Measurements from ENCODE around the gene ENTHD1.

ENTHD1 gene

DNA sequence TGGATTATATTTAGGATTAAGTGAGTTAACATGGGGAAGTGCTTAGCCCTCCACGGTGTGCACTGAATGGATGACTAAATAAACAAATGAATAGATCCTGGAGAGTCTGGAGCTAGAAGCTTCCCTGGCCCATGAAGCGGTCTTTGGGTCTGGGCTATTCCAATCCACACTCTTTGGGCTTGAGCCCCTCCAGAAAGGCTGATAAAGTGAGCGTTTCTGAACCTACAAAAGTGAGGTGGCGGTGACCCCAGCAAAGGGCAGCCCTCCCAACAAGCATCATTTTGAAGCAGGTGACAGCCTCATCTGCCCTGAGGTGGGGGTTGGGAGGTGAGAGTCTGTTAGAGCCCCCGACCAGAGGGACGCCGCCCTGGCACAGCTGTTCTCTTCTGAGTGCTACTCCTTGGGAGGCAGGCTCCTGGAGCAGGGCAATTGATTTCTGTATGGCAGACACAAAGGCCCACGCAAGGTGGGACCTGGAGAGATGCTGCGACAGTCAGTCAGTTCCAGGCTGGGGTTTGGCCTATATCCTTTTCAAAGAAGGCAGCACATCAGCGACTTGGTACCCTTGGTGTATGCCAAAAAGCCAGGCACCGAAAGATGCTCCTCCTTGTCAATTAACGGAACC is 165.2 kb downstream of the ENTHD1 start:
- no peak for FAIRE-seq

DNA sequence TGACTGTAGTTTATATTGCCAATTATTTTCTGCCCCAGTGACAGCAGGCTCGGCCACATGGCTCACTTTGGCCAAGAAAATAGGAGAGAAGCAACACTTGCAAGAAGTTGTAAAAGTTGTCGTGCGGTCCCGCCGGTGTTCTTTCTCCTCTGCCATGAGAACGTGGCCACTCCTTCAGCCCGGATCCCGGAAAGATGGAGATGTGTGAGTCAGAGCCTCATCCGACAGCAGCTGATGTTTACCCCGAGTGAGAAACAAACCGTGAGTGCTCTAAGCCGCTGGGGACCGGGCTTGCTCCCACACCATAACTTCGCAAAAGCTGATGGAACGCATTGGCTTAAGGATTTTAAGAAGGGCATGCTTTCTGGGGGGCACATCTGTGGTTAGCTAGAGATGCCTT is 166.0 kb downstream of the ENTHD1 start:
- no peak for FAIRE-seq

DNA sequence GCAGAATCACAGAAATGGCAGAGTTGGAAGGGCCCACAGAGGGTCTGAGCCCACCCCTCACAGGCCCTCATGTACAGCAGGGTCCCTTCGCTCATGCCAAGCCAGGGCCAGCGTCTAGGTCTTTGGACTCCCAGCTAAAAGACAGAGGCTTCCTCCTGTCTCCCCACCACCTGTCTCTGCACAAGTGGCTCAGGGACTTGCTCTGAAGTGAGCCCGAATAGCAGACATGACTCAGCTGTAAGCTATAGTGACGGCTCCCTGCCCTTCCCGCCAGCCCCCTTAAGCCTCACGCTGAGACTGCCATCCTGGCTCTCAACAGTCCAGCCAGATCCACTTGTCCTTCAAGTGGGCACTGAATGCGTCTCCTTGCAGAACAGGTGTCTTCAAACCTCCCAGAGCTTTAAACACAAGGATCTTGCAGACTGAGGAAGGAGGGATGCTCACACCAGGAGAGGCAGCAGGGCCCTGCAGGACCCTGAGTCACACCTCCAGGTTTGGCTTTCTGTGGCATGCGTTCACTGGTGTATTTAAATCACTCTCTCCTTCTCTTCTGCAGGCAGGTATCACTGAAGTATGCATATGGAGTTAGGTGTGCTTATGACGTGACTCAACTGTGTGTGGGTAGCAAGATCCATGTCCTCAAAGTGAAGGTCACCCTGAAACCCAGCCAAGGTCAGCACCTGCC is 168.1 kb downstream of the ENTHD1 start:
- no peak for FAIRE-seq

DNA sequence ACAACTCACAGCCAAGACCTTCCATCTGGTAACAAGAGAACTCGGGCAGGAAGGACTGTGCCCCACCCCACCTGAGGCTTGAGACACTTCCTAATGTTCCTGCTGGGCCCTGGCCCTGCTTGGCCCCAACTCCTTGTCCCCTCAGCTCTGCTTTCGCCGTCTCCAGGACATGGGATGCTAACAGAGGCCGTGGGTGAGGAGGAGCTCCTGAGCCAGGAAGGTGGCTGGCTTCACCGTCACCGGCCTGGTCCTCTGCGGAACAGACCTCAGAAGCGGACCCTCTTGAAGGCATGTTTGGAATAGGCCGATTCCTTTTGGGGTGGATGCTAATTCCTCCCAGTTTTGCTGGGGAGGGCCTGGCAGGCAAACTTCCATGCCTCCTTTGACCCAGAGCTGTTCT is 168.7 kb downstream of the ENTHD1 start:
- no peak for FAIRE-seq

DNA sequence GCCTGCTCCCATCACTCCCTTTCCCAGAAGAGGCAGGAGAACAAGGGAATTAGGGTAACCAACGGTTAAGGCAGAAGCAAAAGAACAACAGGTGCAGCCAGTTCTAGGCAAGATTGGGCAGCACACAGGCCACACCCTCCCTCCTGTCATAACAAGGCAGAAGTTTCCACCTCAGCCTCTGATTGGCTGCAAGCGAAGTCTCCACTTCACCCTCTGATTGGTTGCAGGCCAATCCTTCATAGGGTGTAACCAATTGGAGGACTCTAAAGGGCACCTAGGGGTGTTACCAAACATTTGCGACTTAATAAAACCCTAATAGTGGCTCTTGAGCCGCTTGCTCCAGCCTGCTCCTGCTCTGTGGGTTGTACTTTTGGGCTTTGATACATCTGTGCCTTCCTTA is 169.2 kb downstream of the ENTHD1 start:
- no peak for FAIRE-seq

DNA sequence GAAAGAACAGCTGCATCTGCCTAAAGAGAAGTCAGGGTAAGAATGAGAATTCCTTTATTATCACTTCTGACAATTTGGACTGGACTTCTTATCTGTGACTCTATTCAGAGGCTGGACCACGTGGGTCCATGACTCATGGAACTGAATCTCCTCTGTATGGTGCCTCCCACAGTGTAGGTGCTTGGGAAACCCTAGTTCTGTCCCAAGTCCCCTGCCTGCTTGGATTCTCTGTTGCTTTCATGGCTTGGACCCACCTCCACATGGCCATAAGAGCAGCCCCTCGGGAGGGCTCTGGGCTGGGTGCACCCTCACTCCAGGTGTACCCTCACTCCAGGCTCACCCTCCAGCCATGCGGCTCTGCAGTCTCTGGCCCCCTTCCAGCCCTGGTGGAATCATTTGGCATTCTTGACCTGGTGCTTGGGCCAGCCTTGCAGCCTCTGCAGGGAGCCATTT is 169.6 kb downstream of the ENTHD1 start:
- FAIRE-seq: no peak

DNA sequence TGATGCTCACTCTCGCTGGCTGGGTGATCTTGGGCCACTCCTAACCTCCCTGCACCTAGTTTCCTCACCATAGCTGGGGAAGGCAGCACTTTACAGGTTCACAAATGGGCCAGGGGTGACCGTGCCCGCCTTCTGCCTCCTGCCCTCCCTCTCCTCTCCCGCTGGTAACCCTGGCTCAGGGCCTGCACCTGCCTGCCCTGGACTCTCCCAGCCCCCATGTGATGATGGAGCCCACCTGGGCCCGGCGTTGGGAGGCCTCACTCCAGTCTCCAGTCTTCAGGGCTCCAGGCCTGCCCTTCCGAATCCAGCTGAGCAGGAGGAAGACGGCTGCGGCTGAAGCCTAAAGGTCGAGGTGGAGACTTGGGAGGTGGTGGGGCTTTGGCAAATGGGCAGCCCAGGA is 170.1 kb downstream of the ENTHD1 start:
- FAIRE-seq: no peak

DNA sequence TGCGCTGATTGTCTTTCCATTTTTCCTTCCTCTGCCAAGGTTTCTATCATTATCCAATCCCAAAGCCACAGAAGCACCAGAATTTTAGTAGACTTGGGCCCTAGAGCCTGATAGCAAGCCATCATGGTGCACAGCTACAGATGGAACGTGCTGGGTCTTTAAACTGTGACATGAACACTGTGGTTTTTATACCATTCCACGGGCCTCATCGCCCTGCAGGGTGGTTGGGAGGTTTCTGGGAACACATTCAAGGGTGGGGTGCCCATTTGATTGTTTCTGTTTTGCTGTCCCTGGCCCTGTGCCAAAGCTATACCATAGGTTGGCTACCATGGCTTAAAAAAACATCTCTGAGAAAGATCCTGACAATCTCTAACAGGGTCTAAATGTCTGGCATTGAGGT is 171.1 kb downstream of the ENTHD1 start:
- no peak for FAIRE-seq

DNA sequence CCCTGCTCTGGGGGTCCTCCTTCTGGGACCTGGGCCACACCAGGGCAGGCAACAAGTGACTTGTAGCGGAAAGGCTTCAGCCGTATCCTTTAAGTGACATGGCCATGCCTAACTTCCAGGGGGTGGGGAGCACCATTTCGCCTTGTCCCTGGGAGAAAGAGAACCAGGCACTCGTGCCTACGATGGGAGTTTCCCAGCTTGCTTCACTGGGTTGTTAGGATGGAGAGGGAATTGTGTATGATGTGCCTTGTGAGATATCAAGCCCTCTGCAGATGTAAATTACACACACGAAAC is 171.6 kb downstream of the ENTHD1 start:
- FAIRE-seq: no peak

DNA sequence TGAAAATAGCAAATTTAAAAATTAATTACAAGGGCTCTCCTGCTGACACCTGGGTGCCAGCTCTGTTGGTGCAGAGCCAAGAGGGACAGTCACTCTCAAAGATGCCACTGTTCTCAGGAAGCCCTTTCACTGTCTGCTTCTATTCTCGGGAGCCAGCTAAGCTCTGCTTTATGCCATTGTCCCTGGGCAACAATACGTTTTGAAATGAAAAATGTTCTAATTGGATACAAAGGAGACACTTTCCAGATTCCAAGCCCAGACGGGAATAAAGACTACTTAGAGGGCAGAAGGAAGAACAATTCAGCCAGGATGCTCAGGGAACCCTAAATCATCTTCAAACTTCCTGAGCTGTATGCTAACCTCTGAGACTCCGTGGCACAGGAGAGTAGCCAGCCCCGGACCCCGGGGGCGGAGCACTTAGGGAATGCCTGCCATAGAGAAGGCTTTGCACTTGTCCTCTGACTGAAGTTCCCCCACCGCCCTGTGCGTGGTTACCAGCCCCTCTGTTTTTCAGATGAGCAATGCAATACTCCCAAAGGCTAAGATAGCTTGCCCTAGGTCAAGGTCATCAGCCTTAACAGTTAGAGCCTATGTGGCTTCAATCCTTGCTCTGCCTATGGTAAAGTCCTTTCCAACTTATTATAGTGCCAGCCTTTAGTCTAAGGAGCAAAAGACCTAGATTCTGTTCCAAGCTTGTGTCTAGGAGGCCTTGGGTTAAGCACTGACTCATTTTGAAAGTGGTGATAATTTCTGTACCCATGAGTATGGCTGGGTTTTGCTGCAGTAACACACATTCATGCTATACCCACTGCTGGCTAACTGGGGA is 172.1 kb downstream of the ENTHD1 start:
- FAIRE-seq: no peak

DNA sequence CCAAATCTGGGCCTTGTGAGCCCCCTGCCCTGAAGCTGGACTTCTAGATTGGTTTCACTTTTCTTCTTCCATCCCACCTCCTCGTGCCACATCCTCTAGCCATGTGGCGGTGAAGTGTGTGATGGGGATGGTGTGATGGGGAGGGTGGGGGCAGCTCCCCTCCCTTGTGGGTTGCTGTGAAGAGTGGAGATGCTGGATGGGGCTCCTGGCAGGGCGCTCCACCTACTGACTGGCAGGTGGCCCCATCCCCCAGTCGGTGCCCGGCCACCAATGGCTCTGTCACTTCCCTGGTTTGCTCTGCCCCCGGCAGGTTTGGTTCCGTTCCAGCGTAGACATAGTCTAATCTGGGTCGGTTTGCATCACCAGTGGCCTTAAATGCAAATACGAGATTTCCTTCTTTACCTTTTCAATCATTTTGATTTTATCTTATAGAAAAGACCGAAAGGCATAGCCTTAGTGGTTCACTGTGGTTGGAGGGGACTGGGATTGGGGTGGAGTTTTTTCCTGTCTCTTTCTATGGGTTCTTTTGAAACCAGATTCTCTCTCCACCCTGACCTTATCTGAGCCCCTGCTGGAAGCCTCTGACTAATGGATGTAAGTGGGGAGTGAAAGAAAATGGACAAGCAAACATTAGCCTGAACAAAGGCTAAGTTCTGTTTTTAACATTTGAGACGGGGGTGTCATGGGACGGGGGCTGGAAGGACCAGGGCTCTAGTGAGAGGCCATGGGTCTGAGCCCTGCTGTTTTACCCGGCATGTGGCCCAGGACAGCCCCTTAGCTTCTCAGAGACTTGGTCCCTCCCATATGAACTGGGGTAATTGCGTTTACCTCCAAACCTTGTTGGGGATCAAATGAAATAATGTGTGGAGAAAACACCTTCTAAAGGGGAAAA is 173.8 kb downstream of the ENTHD1 start:
- no peak for FAIRE-seq

DNA sequence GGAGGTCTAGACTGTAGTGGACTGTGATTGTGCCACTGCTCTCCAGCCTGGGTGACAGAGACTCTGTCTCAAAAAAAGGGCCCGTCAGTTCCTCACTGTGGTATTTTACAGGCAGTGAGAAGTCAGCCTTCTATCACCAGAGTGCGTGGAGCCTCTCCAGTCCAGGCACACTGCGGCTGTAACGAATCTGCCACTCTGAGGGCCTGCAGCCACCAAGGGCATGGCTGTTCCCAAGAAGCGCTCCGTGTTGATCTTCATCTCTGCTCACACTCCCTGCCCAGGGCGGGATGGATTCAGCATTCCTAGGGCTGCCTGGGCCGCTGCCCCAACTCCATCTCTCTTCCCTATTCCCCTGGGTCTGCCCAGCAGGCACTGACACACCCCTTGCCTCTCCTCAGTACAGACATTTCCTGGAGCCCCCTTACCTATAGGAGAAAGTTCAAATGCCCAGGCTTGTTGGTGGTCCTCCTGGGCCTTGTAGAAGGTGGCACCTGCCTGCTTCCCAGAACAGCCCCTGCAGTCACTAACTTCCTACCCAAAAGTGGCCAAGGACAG is 174.6 kb downstream of the ENTHD1 start:
- no peak for FAIRE-seq

DNA sequence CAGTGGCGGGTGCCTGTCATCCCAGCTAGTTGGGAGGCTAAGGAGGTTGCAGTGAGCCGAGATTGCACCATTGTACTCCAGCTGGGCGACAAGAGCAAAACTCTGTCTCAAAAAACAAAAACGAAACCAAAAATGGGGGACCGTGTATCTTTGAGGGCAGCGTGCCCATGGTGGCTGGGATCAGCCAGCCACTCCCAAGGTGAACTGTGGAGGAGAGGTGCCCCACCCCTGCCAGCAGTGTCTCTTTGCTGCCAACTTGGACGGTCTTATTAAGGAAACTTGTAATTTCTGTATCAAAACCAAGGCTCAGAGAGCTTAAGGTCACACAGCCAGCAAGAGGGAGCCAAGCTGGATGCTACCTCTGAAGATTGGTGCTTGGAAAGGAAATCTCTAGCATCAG is 175.4 kb downstream of the ENTHD1 start:
- FAIRE-seq: no peak

DNA sequence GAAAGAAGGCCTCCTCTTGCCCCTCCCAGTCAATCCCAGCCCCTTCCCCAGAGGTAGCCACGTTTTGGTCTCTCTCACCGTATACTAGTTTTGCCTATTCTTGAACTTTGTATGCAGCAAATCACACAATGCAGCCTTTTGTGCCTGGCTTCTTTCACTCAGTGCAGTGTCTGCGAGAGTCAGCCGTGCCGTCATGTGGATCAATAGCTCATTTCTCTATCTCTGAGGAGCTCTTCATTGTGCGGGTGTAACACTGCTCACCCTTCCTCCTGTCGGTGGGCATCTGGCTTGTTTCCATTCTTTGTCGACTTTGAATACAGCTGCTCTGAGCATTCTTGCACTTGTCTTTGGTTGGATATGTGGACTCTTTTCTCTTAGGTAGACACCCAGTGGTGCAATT is 176.5 kb downstream of the ENTHD1 start:
- FAIRE-seq: no peak

DNA sequence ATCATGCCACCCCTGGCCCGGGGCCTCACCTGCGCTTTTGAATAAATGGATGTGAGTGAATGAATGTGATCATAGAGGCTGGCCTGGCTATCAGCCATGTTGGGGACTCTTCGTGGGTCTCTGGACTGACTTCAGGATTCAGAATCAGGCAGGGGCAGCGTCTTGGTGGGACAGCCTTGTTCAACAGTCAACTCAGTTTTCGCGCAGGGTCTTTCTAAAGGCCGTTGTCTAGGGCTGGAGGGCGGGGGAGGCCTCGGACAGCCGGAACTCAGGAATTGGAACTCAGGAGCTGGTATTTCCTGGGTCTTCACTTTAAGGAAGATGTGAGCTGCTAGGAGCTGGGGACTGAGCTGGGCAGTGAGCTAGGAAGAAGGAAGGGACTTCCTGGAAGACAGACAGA is 177.0 kb downstream of the ENTHD1 start:
- no peak for FAIRE-seq

DNA sequence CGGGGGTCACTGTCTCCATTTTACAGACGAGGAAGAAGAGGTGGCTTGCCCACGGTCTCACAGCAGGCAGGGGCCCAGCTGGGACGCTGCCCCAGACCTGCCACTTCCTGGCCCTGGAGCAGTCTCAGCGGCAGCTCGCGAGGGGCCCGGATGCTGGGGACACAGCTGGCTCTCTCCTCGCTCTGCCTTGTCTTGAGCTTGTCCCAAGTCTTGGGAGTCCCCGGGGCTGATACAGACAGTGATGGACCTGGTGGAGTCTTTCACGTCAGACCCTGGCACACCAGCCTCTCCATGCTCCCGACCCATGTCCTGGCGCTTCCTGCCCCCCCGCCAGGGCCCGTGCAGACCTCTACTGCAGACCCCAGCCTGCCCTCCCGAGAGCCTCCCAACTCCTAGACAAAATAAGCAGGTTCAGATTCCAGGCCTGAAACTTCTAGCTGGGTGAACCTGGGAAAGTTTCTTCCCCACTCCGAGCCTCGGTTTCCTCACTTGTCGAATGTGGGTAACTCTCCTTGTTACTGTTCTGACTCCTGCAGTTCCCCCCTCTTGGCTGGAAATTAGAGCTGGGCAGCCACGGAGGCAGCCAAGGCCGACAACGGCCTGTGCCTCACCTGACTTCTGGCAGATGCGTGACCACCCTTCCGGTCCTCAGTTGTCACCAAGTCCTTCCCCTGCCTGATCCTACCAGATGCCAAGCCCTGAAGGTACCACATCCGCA is 177.6 kb downstream of the ENTHD1 start:
- FAIRE-seq: no peak

DNA sequence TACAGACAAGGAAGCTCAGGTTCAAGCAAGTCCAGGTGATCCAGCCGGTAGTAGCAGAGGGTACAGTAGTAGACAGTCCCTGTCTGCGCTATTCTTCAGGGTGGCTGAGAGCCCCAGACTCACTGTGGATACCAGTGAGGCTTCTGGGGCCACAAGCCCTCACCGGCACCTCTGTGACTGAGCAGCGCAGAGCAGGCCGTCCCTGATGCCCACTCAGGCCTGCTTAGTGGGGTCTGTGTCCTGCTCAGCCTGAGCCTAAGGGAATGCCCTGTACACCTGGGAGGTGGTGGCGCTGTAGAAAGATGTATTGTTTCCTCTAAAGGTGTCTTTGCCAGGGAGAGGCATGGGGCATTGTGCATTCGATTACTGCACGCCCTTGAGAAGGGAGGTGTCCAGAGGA is 179.2 kb downstream of the ENTHD1 start:
- FAIRE-seq: no peak

DNA sequence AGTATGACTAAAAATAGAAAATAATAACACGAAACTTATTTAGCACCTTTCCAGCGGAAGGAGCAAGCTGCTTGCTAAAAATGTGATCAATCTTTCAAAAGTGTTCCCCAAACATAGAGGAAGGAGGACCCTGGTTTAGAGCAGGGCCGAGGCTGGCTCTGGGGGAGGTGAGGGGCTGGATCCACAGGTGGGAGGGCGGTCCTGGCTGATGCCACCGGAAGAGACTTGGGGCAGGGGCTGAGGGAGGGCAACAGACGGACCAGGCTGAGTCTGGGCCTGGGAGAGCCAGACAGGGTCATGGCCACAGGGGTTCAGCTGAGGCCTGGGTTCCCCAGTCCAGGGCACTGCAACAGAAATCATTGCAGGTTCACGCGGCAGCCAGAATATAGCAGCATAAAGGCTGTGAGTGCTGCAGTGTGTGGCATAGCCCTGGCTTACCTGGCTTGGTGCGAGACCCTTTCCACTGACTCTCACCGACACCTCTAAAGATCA is 179.7 kb downstream of the ENTHD1 start:
- no peak for FAIRE-seq

DNA sequence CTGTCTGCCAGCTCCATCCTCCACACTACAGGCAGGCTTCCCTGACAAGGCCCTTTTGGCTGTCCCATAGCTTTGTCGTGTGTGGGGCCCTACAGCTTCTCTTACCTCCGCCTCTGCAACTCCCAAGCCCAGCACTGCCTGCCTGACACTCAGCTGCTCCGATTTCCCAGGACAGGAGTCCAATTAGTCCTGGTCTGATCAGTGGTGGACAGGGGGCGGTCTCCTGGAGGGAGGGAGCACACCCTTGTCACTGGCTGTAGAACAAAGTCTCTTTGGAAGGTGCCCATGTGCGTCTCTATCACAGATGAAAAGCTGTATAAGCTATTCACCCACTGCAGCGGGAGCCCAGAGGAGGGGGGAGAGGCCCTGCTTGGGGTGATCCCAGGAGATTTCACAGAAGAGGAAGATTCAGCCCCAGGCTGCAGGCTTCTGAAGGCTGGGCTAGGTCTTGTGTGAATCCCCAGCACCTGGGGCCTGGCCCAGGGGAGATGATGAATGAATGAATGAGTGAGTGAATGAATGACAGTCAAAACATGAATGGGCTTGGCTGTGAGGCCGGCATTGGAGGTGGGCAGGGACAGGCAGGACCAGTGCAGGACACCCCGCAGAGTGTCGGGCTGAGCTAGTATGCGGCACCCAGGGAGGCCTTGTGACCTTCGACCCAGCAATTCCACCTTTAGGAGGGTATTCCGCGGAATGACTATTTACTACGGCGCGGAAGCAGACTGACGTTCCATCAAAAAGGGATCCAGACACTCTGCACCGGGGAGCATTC is 180.6 kb downstream of the ENTHD1 start:
- no peak for FAIRE-seq

DNA sequence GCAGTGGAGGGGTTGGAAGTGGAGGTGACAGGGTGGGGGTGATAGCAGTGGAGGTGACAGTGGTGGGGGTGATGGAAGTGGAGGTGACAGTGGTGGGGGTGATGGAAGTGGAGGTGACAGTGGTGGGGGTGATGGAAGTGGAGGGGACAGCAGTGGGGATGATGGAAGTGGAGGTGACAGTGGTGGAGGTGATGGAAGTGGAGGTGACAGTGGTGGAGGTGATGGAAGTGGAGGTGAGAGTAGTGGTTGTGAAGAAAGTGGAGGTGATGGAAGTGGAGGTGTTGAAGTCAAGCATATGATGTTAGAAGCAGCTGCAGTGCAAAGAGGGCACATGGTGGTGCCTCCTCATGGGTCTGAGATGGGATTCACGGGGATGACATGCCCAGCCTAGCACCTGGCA is 181.5 kb downstream of the ENTHD1 start:
- no peak for FAIRE-seq

All from G401.6 (cell line).